Measurements from ENCODE around the gene ALX3.
"Not testable (repeated sequence)": the region's sequence is repeated elsewhere in the genome, so short reads cannot be mapped to it uniquely, and the experiment has no call there.

The ALX3 gene

GRCh38 chr1:110089561-110090275 is 19.2 kb upstream of the ALX3 start:
- no peak for DNase-seq (ENCODE audit: low spot score)

GRCh38 chr1:110088739-110089316 is 18.4 kb upstream of the ALX3 start:
- DNase-seq (ENCODE audit: low spot score) = no peak

- DNase-seq (ENCODE audit: low spot score) = peak; percentile 49
These were observed 17.6 kb upstream of the ALX3 start for GRCh38 chr1:110087812-110088738.

- no peak for DNase-seq (ENCODE audit: low spot score)
These were observed 16.5 kb upstream of the ALX3 start for GRCh38 chr1:110086961-110087360.

GRCh38 chr1:110085671-110086070 is 15.2 kb upstream of the ALX3 start:
- DNase-seq (ENCODE audit: low spot score) = no peak

GRCh38 chr1:110084227-110085078 is 14.0 kb upstream of the ALX3 start:
- no peak for DNase-seq (ENCODE audit: low spot score)

- no peak for DNase-seq (ENCODE audit: low spot score)
These were observed 13.4 kb upstream of the ALX3 start for GRCh38 chr1:110083866-110084226.

- DNase-seq (ENCODE audit: low spot score) = no peak
These were observed 12.8 kb upstream of the ALX3 start for GRCh38 chr1:110083061-110083865.

- DNase-seq (ENCODE audit: low spot score) = no peak
These were observed 12.0 kb upstream of the ALX3 start for GRCh38 chr1:110082477-110082876.

- no peak for DNase-seq (ENCODE audit: low spot score)
These were observed 10.6 kb upstream of the ALX3 start for GRCh38 chr1:110081061-110081460.

- DNase-seq (ENCODE audit: low spot score) = not testable (repeated sequence)
These were observed 9.5 kb upstream of the ALX3 start for GRCh38 chr1:110079995-110080394.

GRCh38 chr1:110076789-110077500 is 6.5 kb upstream of the ALX3 start:
- no peak for DNase-seq (ENCODE audit: low spot score)

- DNase-seq (ENCODE audit: low spot score) = no peak
These were observed 3.7 kb upstream of the ALX3 start for GRCh38 chr1:110074166-110074565.

- no peak for DNase-seq (ENCODE audit: low spot score)
These were observed 196 bp downstream of the ALX3 start for GRCh38 chr1:110070282-110070669.

- DNase-seq (ENCODE audit: low spot score) = no peak
These were observed 829 bp downstream of the ALX3 start for GRCh38 chr1:110069404-110070281.

GRCh38 chr1:110068646-110069403 is 1.6 kb downstream of the ALX3 start:
- no peak for DNase-seq (ENCODE audit: low spot score)

- DNase-seq (ENCODE audit: low spot score) = no peak
These were observed 2.4 kb downstream of the ALX3 start for GRCh38 chr1:110067893-110068645.

GRCh38 chr1:110067479-110067892 is 3.0 kb downstream of the ALX3 start:
- no peak for DNase-seq (ENCODE audit: low spot score)
